ENCODE data around the gene PARD6B.
A peak's percentile ranks its signal among the peaks of the same experiment; 100 is the strongest.

PARD6B gene, protein sequence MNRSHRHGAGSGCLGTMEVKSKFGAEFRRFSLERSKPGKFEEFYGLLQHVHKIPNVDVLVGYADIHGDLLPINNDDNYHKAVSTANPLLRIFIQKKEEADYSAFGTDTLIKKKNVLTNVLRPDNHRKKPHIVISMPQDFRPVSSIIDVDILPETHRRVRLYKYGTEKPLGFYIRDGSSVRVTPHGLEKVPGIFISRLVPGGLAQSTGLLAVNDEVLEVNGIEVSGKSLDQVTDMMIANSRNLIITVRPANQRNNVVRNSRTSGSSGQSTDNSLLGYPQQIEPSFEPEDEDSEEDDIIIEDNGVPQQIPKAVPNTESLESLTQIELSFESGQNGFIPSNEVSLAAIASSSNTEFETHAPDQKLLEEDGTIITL

DNA sequence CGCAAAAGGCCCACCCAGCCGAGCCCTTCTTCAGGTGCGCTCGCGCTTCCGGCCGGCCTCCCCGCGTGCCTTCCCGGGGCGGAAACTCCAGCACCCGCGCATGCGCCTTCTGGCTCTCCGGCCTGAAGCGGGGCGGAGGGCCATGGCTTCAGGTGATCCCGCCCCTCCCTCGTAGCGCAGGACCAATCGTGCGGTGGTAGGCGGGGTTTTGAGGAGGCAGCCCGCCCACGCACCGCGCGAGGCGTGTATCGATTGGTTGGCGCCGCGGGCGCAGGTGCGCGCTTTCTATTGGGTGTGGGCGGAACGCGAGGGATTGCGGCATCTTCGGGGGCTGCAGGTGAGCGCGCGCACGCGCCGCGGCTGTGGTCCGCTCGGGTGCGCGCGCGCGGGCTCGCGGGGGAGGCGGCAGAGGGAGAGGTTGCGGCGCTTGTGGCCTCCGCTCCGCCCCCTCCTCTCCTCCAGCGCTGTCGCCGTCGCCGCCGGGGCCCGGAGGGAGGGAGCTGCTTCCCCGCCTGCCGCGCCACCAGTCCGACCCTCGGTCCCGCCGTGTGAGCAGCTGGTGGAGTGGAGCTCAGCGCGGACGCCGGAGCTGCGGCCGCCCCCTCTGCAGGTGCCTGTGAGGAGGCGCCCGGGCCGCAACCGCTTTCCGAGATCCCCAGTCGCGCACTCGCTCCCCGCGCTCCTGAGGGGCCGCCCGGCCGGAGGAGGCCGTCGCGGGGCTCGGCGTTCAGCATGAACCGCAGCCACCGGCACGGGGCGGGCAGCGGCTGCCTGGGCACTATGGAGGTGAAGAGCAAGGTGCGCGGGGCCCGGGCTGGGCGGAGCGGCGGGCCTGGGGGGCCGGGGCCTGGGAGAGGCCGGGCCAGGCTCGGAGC, at the start of gene PARD6B:
Gene PARD6B (plus strand): TSS at position 526 of the 875 bp plus-strand sequence. CDS start 207 bp downstream, at position 733.
- H3K27me3 ChIP-seq (ENCODE audit: low read depth): no peaks in the 10 kb centered on the region
- H3K4me1 ChIP-seq: peaks cover 15% of the 10 kb centered on the region
- in situ Hi-C loops (cut with MboI; ENCODE audit: low sequenced_read_pairs): no loop called here
- no peaks in the 10 kb centered on the region for H3K9me3 ChIP-seq
- H3K36me3 ChIP-seq (replicated peaks): no peaks in the 10 kb centered on the region
- DNase-seq (ENCODE audit: low spot score in 2 of 2): peak; percentile 97 to 99
- peak within 1 kb of the TSS; percentile 67 for H3K4me3 ChIP-seq

DNA sequence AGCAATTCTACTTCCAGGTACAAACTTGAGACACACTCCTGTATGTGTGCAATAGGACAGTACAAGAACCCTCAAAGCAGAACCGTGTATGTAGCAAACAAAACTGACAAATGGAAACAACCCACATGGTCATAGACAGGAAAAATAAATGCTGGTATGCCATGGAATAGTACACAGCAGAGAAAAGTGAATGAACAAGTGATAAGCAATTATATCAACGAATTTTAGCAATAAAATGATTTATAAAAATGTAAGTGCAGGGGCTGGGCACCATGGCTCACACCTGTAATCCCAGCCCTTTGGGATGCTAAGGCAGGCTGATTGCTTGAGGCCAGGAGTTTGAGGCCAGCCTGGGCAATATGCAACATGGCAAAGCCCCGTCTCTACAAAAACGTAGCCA, 49.3 kb upstream of the PARD6B start:
- H3K36me3 ChIP-seq (replicated peaks): no peaks in the 10 kb centered on the region
- no peaks in the 10 kb centered on the region for H3K9me3 ChIP-seq
- DNase-seq (ENCODE audit: low spot score in 2 of 2): no peak
- in situ Hi-C loops (cut with MboI; ENCODE audit: low sequenced_read_pairs): no loop called here
- no peak overlapping the region for H3K4me3 ChIP-seq
- no peaks in the 10 kb centered on the region for H3K27me3 ChIP-seq (ENCODE audit: low read depth)
- no peaks in the 10 kb centered on the region for H3K4me1 ChIP-seq

- no peaks in the 10 kb centered on the region for H3K9me3 ChIP-seq
- no peak for DNase-seq (ENCODE audit: low spot score in 2 of 2)
- H3K4me3 ChIP-seq: no peak overlapping the region
- H3K4me1 ChIP-seq: no peaks in the 10 kb centered on the region
- no peaks in the 10 kb centered on the region for H3K27me3 ChIP-seq (ENCODE audit: low read depth)
- H3K36me3 ChIP-seq (replicated peaks): no peaks in the 10 kb centered on the region
- in situ Hi-C loops (cut with MboI; ENCODE audit: low sequenced_read_pairs): no loop called here
Measured at GRCh38 chr20:50682947-50683530, 48.3 kb upstream of the PARD6B start.

DNA sequence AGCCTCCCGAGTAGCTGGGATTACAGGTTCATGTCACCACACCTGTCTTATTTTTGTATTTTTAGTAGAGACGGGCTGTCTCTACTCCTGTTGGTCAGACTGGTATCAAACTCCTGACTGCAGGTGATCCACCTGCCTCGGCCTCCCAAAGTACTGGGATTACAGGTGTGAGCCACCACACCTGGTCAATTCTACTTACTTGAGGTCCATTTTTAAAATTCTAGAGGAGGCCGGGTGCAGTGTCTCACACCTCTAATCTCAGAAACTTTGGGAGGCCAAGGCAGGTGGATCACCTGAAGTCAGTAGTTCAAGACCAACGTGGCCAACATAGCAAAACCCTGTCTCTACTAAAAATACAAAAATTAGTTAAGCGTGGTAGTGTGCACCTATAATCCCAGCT, 47.8 kb upstream of the PARD6B start:
- H3K4me3 ChIP-seq: no peak overlapping the region
- no peaks in the 10 kb centered on the region for H3K9me3 ChIP-seq
- no peaks in the 10 kb centered on the region for H3K36me3 ChIP-seq (replicated peaks)
- H3K27me3 ChIP-seq (ENCODE audit: low read depth): no peaks in the 10 kb centered on the region
- H3K4me1 ChIP-seq: no peaks in the 10 kb centered on the region
- in situ Hi-C loops (cut with MboI; ENCODE audit: low sequenced_read_pairs): no loop called here
- no peak for DNase-seq (ENCODE audit: low spot score in 2 of 2)

GRCh38 chr20:50686821-50687220, 44.6 kb upstream of the PARD6B start:
- Histone ChIP-seq H3K4me1 (no peaks in the 10 kb centered on the region), H3K36me3 (replicated peaks) (no peaks in the 10 kb centered on the region), H3K4me3 (no peak overlapping the region), H3K9me3 (no peaks in the 10 kb centered on the region), H3K27me3 (ENCODE audit: low read depth) (no peaks in the 10 kb centered on the region)
- in situ Hi-C loops (cut with MboI; ENCODE audit: low sequenced_read_pairs): no loop called here
- DNase-seq (ENCODE audit: low spot score in 2 of 2): no peak

DNA sequence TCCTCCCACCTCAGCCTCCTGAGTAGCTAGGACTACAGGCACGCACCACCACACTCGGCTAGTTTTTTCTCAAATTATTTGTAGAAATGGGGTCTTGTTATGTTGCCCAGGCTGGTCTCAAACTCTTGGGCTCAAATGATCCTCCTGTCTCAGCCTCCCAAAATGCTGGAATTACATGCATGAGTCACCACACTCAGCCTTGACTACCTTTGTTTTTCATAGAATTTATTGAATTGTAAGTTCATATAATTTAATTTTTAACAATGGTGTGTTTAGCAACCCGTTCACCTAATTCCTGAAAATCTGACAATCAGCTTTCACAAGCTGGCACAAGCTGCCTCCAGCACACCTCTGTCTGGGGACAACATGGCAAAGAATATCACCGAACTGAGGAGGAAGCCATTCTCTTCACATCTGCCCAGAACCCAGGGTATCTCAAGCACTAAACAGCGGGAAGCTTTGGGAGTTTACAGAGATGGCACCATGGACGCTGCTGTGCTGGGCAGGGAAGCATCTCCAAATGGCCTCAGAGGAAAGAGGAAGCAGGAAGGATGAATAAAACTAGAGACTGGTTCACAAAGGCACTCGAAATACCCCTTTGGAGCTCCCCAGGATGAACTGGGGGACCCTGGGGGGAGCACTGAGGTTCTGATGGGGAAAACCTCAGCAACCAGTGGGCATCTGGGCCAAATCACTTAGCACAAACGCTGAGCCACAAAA, 43.0 kb upstream of the PARD6B start:
- H3K4me3 ChIP-seq: no peak overlapping the region
- in situ Hi-C loops (cut with MboI; ENCODE audit: low sequenced_read_pairs): no loop called here
- H3K27me3 ChIP-seq (ENCODE audit: low read depth): peaks cover 3% of the 10 kb centered on the region; the same call in 1 of the 2 replicates
- no peak for DNase-seq (ENCODE audit: low spot score in 2 of 2)
- H3K9me3 ChIP-seq: no peaks in the 10 kb centered on the region
- H3K4me1 ChIP-seq: no peaks in the 10 kb centered on the region
- H3K36me3 ChIP-seq (replicated peaks): no peaks in the 10 kb centered on the region

DNA sequence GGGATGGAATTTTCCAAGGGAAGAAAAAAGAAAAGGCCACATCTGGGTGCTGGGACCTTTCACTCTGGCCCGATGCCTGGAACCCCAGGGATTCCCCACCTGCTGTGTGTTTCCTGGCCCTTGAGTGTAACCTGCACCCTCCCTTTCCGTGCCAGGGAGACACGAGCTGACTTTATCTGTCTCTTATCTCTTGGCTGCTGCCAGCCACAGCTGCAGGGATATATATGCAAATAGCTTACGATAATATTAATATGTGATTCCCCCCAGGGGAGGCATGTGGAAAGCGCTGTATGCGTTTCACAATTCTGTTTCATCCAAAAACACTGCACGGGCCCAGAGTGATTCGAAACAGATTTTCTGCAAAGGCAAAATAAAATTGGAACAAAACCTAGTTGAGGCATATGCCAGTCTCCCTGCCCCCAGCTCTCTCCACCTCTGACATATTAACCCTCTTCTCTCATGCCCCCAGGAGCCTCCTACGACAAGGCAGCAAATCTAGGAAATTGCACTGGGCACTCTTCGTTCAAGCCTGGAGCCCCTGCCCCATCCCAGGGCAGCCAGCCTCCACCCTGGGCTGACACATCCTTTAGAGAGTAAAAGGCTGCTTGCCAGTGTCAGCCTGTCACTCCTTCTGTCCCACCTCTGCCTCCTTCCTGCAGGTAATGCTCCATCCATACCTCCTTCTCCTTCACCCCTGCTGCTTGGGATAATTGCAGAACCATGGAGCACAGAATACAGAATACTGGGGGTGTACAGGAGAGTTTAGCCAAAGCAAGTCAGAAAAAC, 41.3 kb upstream of the PARD6B start:
- no peaks in the 10 kb centered on the region for H3K9me3 ChIP-seq
- H3K4me3 ChIP-seq: no peak overlapping the region
- no peak for DNase-seq (ENCODE audit: low spot score in 2 of 2)
- in situ Hi-C loops (cut with MboI; ENCODE audit: low sequenced_read_pairs): no loop called here
- H3K27me3 ChIP-seq (ENCODE audit: low read depth): peaks cover 3% of the 10 kb centered on the region; the same call in 1 of the 2 replicates
- H3K4me1 ChIP-seq: no peaks in the 10 kb centered on the region
- no peaks in the 10 kb centered on the region for H3K36me3 ChIP-seq (replicated peaks)

- Histone ChIP-seq H3K27me3 (ENCODE audit: low read depth) (peaks cover 3% of the 10 kb centered on the region; the same call in 1 of the 2 replicates), H3K9me3 (no peaks in the 10 kb centered on the region), H3K4me1 (no peaks in the 10 kb centered on the region), H3K4me3 (no peak within 1 kb of the TSS), H3K36me3 (replicated peaks) (no peaks in the 10 kb centered on the region)
- in situ Hi-C loops (cut with MboI; ENCODE audit: low sequenced_read_pairs): no loop called here
- DNase-seq (ENCODE audit: low spot score in 2 of 2): no peak
Measured at GRCh38 chr20:50690650-50691572, 40.5 kb upstream of the PARD6B start, which contains the start of gene RIPOR3. Gene RIPOR3 (minus strand): TSS chr20:50691542. CDS start chr20:50691128, 414 bp downstream.

- H3K9me3 ChIP-seq: no peaks in the 10 kb centered on the region
- no peaks in the 10 kb centered on the region for H3K36me3 ChIP-seq (replicated peaks)
- H3K27me3 ChIP-seq (ENCODE audit: low read depth): peaks cover 3% of the 10 kb centered on the region; the same call in 1 of the 2 replicates
- in situ Hi-C loops (cut with MboI; ENCODE audit: low sequenced_read_pairs): no loop called here
- no peak overlapping the region for H3K4me3 ChIP-seq
- no peaks in the 10 kb centered on the region for H3K4me1 ChIP-seq
- no peak for DNase-seq (ENCODE audit: low spot score in 2 of 2)
Measured at GRCh38 chr20:50691573-50692551, 39.5 kb upstream of the PARD6B start.

GRCh38 chr20:50692552-50692933, 38.8 kb upstream of the PARD6B start:
- H3K4me1 ChIP-seq: no peaks in the 10 kb centered on the region
- in situ Hi-C loops (cut with MboI; ENCODE audit: low sequenced_read_pairs): no loop called here
- no peaks in the 10 kb centered on the region for H3K36me3 ChIP-seq (replicated peaks)
- no peaks in the 10 kb centered on the region for H3K9me3 ChIP-seq
- no peak for DNase-seq (ENCODE audit: low spot score in 2 of 2)
- H3K4me3 ChIP-seq: no peak overlapping the region
- H3K27me3 ChIP-seq (ENCODE audit: low read depth): peaks cover 3% of the 10 kb centered on the region; the same call in 1 of the 2 replicates

DNA sequence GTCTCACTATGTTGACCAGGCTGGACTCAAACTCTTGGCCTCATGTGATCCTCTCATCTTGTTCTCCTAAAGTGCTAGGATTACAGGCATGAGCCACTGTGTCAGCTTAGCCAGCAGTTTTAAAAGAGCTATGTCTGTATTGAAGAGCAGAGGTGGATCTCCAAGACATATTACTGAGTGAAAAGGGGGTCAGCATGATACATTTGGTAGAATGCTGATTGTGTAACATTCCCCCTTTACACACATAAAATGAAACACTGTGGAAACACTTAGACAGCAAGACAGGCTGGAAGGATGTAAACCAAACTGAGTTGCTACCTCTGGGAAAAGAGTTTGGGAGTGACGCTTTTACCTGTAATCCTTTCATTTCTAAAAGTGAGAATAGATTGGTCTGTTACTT, 38.4 kb upstream of the PARD6B start:
- H3K9me3 ChIP-seq: no peaks in the 10 kb centered on the region
- H3K4me1 ChIP-seq: no peaks in the 10 kb centered on the region
- H3K36me3 ChIP-seq (replicated peaks): no peaks in the 10 kb centered on the region
- no peak for DNase-seq (ENCODE audit: low spot score in 2 of 2)
- in situ Hi-C loops (cut with MboI; ENCODE audit: low sequenced_read_pairs): no loop called here
- H3K4me3 ChIP-seq: no peak overlapping the region
- peaks cover 3% of the 10 kb centered on the region; the same call in 1 of the 2 replicates for H3K27me3 ChIP-seq (ENCODE audit: low read depth)

Measured in HAP-1 (cell line).